ENCODE results near the gene P3H3.
A peak's percentile ranks its signal among the peaks of the same experiment; 100 is the strongest.

The P3H3 gene

GRCh38 chr12:6852651-6853354 is 24.6 kb downstream of the P3H3 start (continued):
- TF ChIP-seq ZNF510 (tag by site-specific recombination; IDR thresholded peaks at IDR 0.05; ENCODE audit: insufficient replicate concordance) (no peak), ATF2 (tag by site-specific recombination; IDR thresholded peaks at IDR 0.05; ENCODE audit: low read depth) (no peak), MZF1 (tag by site-specific recombination; IDR thresholded peaks at IDR 0.05; ENCODE audit: borderline replicate concordance) (no peak), HOXD13 (CRISPR knock-in tag; IDR thresholded peaks at IDR 0.05; ENCODE audit: borderline replicate concordance) (no peak), ZFP3 (tag by site-specific recombination; IDR thresholded peaks at IDR 0.05; ENCODE audit: low read depth) (no peak), KLF16 (tag by site-specific recombination; IDR thresholded peaks at IDR 0.05) (no peak), ZNF645 (tag by site-specific recombination; IDR thresholded peaks at IDR 0.05) (no peak), TCF7L2 (IDR thresholded peaks at IDR 0.05; ENCODE audit: borderline replicate concordance, low read depth, low read length) (no peak), BCL6B (tag by site-specific recombination; IDR thresholded peaks at IDR 0.05) (peak; percentile 59; the same call in 1 of the 2 replicates), GLI4 (tag by site-specific recombination; IDR thresholded peaks at IDR 0.05) (0 out of 2 replicates have a peak, but pooled peaks have one; percentile 14), PRDM10 (tag by site-specific recombination; IDR thresholded peaks at IDR 0.05) (peak; percentile 76)

- TF ChIP-seq ZNF785 (tag by site-specific recombination; IDR thresholded peaks at IDR 0.05), result no peak
- ChIA-PET POLR2A (interaction anchor here (2.9 to 7.1 kb wide), 4 partner anchors 12 to 24 kb away, joined by 55 to 183 read pairs (median 75); partner anchors contain the start of genes GNB3, P3H3, SPSB2 and TPI1), CTCF (interaction anchor here (0.6 to 8.4 kb wide), 7 partner anchors 11 to 382 kb away, joined by 3 to 71 read pairs (median 5); partner anchors contain the start of gene SPSB2)
- Histone ChIP-seq H3K36me3 (ENCODE audit: control insufficient read depth in 2 of 2, insufficient read depth in 1 of 2, low read length in 2 of 2) (peaks cover 23 to 66% of the 10 kb centered on the region in 2 experiments), H3K9me3 (ENCODE audit: control insufficient read depth, insufficient read depth, low read depth, low read length) (no peaks in the 10 kb centered on the region), H3K4me1 (ENCODE audit: control insufficient read depth, insufficient read depth, low read length) (peaks cover 11% of the 10 kb centered on the region), H3K27ac (ENCODE audit: extremely low read depth, low read depth, low read length) (no peak overlapping the region), H3K4me3 (ENCODE audit: low read depth, low read length) (no peak overlapping the region)
These were observed 25.4 kb downstream of the P3H3 start for GRCh38 chr12:6853626-6854025.

GRCh38 chr12:6854036-6854435 is 25.8 kb downstream of the P3H3 start:
- Histone ChIP-seq H3K4me1 (ENCODE audit: control insufficient read depth, insufficient read depth, low read length) (peaks cover 11% of the 10 kb centered on the region), H3K9me3 (ENCODE audit: control insufficient read depth, insufficient read depth, low read depth, low read length) (no peaks in the 10 kb centered on the region), H3K4me3 (ENCODE audit: low read depth, low read length) (no peak overlapping the region), H3K36me3 (ENCODE audit: control insufficient read depth in 2 of 2, insufficient read depth in 1 of 2, low read length in 2 of 2) (peaks cover 23 to 66% of the 10 kb centered on the region in 2 experiments), H3K27ac (ENCODE audit: extremely low read depth, low read depth, low read length) (no peak overlapping the region)
- no peak for TF ChIP-seq ZNF701 (tag by site-specific recombination; IDR thresholded peaks at IDR 0.05)
- no peak for TF ChIP-seq ZNF664 (tag by site-specific recombination; IDR thresholded peaks at IDR 0.05)
- TF ChIP-seq ZNF530 (tag by site-specific recombination; IDR thresholded peaks at IDR 0.05; ENCODE audit: low read depth), result no peak
- no peak for TF ChIP-seq ZNF544 (tag by site-specific recombination; IDR thresholded peaks at IDR 0.05)
- no peak for TF ChIP-seq ZNF561 (tag by site-specific recombination; IDR thresholded peaks at IDR 0.05; ENCODE audit: borderline replicate concordance)
- no peak for TF ChIP-seq ZNF624 (tag by site-specific recombination; IDR thresholded peaks at IDR 0.05)
- TF ChIP-seq ZNF654 (tag by site-specific recombination; IDR thresholded peaks at IDR 0.05; ENCODE audit: low read depth), result no peak
- TF ChIP-seq ZNF488 (tag by site-specific recombination; IDR thresholded peaks at IDR 0.05), result no peak
- POLR2A ChIA-PET, result interaction anchor here (3.5 to 7.1 kb wide), 3 partner anchors 12 to 18 kb away, joined by 62 to 183 read pairs (median 88); partner anchors contain the start of genes GNB3, SPSB2 and TPI1
- CTCF ChIA-PET, result interaction anchor here (0.6 to 8.4 kb wide), 5 partner anchors 17 to 383 kb away, joined by 3 to 71 read pairs (median 5); partner anchors contain the start of genes MLF2 and SPSB2
